Measurements from ENCODE around the gene OSBPL9. TPM values are rescaled to one million over a fixed set of nuclear protein-coding genes. Genes with fewer than 3 reads are reported as not detected.
"Not testable (repeated sequence)": the region's sequence is repeated elsewhere in the genome, so short reads cannot be mapped to it uniquely, and the experiment has no call there.

OSBPL9 gene
- polyA plus RNA-seq, 1 experiment: 68.3 TPM

DNA sequence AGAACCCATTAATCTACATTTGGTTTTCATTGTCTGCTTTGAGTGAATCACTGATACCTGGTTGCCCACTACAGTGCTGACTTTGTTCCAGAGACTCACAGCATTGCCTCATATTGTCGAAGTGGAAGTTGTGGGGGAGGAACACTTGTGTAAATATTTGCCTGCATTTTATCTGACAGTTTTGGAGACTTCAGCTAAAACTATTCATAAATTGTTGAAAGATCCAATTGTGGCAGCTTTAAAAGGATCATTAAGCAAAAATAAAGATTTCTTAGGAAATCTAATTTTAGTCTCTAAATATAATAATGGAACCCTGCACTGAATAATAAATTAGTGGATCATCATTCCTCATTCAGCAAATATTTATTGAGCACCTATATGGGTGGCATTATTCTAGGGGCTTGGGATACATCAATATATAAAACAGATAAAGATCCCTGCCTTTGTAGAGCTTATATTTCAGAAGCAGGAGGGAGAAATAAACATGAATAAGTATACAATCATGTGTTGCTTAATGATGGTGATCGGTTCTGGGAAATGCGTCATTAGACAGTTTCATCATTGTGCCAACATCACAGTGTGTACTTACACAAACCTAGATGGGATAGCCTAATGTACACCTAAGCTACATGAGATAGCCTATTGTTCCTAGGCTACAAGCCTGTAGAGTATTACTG lies 73.5 kb downstream of the OSBPL9 start:
- DNase-seq (ENCODE audit: low read depth): peak; percentile 36
- Histone ChIP-seq H3K4me3 (ENCODE audit: low read depth, low read length) (no peak overlapping the region), H3K36me3 (ENCODE audit: control insufficient read depth, insufficient read depth, low read length) (no peaks in the 10 kb centered on the region), H3K27me3 (ENCODE audit: control insufficient read depth, insufficient read depth, low read length) (no peaks in the 10 kb centered on the region)
- POLR2A ChIA-PET: no interaction called here
- TF ChIP-seq CTCF (IDR thresholded peaks at IDR 0.05; ENCODE audit: insufficient read depth, low read depth, low read length): no peak
- CTCF ChIA-PET: interaction anchor here (1.0 to 1.6 kb wide), 2 partner anchors 13 to 19 kb away, joined by 3 read pairs; no protein-coding TSS in a partner anchor

- no peaks in the 10 kb centered on the region for H3K27me3 ChIP-seq (ENCODE audit: control insufficient read depth, insufficient read depth, low read length)
- DNase-seq (ENCODE audit: low read depth): no peak
- CTCF ChIA-PET: interaction anchor here (1.6 kb wide), 1 partner anchor 12 kb away, joined by 3 read pairs; no protein-coding TSS in a partner anchor
- POLR2A ChIA-PET: no interaction called here
- no peak for TF ChIP-seq CTCF (IDR thresholded peaks at IDR 0.05; ENCODE audit: insufficient read depth, low read depth, low read length)
- no peak overlapping the region for H3K4me3 ChIP-seq (ENCODE audit: low read depth, low read length)
- no peaks in the 10 kb centered on the region for H3K36me3 ChIP-seq (ENCODE audit: control insufficient read depth, insufficient read depth, low read length)
Measured at GRCh38 chr1:51691920-51692319, 75.0 kb downstream of the OSBPL9 start.

- ChIA-PET POLR2A (no interaction called here), CTCF (interaction anchor here (0.6 to 0.7 kb wide), 2 partner anchors 28 to 952 kb away, joined by 3 to 5 read pairs; no protein-coding TSS in a partner anchor)
- H3K4me3 ChIP-seq (ENCODE audit: low read depth, low read length): no peak overlapping the region
- H3K36me3 ChIP-seq (ENCODE audit: control insufficient read depth, insufficient read depth, low read length): no peaks in the 10 kb centered on the region
- no peak for TF ChIP-seq CTCF (IDR thresholded peaks at IDR 0.05; ENCODE audit: insufficient read depth, low read depth, low read length)
- DNase-seq (ENCODE audit: low read depth): no peak
- no peaks in the 10 kb centered on the region for H3K27me3 ChIP-seq (ENCODE audit: control insufficient read depth, insufficient read depth, low read length)
Measured at GRCh38 chr1:51693419-51694155, 76.7 kb downstream of the OSBPL9 start.

DNA sequence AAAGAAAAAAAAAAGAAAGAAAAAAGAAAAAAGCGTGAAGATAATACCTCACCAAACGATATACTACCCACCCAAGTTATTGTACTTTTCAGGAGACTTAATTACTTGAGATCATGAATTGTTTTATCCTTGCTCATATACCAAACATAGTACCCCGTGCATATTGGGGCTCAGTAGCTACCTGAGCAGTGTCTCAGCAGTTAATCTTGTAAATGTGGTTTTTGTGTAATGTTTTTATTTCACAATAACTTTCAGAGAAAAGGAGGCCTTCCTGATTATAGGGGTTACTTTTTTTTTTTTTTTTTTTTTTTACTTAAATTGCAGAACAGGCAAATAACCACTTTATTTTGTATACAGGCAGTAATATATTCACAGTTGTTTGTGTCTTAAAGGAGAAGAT lies 80.3 kb downstream of the OSBPL9 start:
- DNase-seq (ENCODE audit: low read depth): no peak
- CTCF ChIA-PET: interaction anchor here (1.8 kb wide), 1 partner anchor 72 kb away, joined by 5 read pairs; no protein-coding TSS in a partner anchor
- H3K4me3 ChIP-seq (ENCODE audit: low read depth, low read length): no peak overlapping the region
- no peaks in the 10 kb centered on the region for H3K27me3 ChIP-seq (ENCODE audit: control insufficient read depth, insufficient read depth, low read length)
- no peak for TF ChIP-seq CTCF (IDR thresholded peaks at IDR 0.05; ENCODE audit: insufficient read depth, low read depth, low read length)
- no peaks in the 10 kb centered on the region for H3K36me3 ChIP-seq (ENCODE audit: control insufficient read depth, insufficient read depth, low read length)
- POLR2A ChIA-PET: interaction anchor here (0.7 kb wide), 1 partner anchor 72 kb away, joined by 23 read pairs; no protein-coding TSS in a partner anchor

DNA sequence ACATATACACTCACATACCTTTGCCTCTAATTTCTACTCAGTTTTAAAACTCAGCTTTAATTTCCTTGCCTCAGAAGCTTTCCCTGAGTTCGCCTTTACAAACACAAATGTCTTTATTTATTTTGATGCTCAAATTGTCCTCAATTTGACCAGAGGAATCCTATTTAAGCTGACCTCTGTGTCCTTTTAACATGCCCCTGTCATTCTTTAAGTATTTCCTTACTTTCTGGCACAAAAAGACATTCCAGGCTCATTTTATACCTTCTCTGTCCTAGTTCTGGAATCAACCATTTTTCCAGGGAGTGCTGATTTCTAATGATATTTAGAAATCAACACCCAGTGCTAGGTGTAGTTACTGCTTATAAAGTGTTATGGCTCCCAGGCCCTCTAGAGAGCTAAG lies 82.5 kb downstream of the OSBPL9 start:
- CTCF ChIA-PET: interaction anchor here (0.6 kb wide), 1 partner anchor 45 kb away, joined by 3 read pairs; no protein-coding TSS in a partner anchor
- H3K36me3 ChIP-seq (ENCODE audit: control insufficient read depth, insufficient read depth, low read length): no peaks in the 10 kb centered on the region
- no peak for TF ChIP-seq CTCF (IDR thresholded peaks at IDR 0.05; ENCODE audit: insufficient read depth, low read depth, low read length)
- no peaks in the 10 kb centered on the region for H3K27me3 ChIP-seq (ENCODE audit: control insufficient read depth, insufficient read depth, low read length)
- POLR2A ChIA-PET: no interaction called here
- no peak overlapping the region for H3K4me3 ChIP-seq (ENCODE audit: low read depth, low read length)
- no peak for DNase-seq (ENCODE audit: low read depth)

DNA sequence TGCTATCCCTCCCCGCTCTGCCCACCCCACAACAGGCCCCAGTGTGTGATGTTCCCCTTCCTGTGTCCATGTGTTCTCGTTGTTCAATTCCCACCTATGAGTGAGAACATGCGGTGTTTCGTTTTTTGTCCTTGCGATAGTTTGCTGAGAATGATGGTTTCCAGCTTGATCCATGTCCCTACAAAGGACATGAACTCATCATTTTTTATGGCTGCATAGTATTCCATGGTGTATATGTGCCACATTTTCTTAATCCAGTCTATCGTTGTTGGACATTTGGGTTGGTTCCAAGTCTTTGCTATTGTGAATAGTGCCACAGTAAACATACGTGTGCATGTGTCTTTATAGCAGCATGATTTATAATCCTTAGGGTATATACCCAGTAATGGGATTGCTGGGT lies 84.9 kb downstream of the OSBPL9 start:
- DNase-seq (ENCODE audit: low read depth); H3K36me3 ChIP-seq (ENCODE audit: control insufficient read depth, insufficient read depth, low read length); POLR2A ChIA-PET; H3K27me3 ChIP-seq (ENCODE audit: control insufficient read depth, insufficient read depth, low read length); H3K4me3 ChIP-seq (ENCODE audit: low read depth, low read length); CTCF ChIA-PET: not testable (repeated sequence)

DNA sequence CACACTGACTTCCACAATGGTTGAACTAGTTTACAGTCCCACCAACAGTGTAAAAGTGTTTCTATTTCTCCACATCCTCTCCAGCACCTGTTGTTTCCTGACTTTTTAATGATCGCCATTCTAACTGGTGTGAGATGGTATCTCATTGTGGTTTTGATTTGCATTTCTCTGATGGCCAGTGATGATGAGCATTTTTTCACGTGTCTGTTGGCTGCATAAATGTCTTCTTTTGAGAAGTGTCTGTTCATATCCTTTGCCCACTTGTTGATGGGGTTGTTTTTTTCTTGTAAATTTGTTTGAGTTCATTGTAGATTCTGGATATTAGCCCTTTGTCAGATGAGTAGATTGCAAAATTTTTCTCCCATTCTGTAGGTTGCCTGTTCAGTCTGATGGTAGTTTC lies 85.3 kb downstream of the OSBPL9 start:
- H3K4me3 ChIP-seq (ENCODE audit: low read depth, low read length); DNase-seq (ENCODE audit: low read depth); H3K27me3 ChIP-seq (ENCODE audit: control insufficient read depth, insufficient read depth, low read length); H3K36me3 ChIP-seq (ENCODE audit: control insufficient read depth, insufficient read depth, low read length); POLR2A ChIA-PET; CTCF ChIA-PET: not testable (repeated sequence)

Data from BJ (cell line).